Hepatocyte (in vitro differentiated cells): Measurements from ENCODE around the gene ZBTB16.

ENCODE experiments used
- EZH2 ChIP-seq: fragments of 200-600 bp; sonication (generic); IDR thresholded peaks from 2 replicates; pipeline ENCODE4 v1.6.1; 2016; ENCODE audit warnings: antibody characterized with exemption, mild to moderate bottlenecking, borderline replicate concordance
- TF ChIP-seq, protein P1 (sequence below): fragments of 200-600 bp; sonication (generic); IDR thresholded peaks from 2 replicates; pipeline ENCODE4 v1.5.1; 2016; ENCODE audit warnings: antibody characterized with exemption, mild to moderate bottlenecking; ENCODE audit not compliant: poor library complexity

DNA sequence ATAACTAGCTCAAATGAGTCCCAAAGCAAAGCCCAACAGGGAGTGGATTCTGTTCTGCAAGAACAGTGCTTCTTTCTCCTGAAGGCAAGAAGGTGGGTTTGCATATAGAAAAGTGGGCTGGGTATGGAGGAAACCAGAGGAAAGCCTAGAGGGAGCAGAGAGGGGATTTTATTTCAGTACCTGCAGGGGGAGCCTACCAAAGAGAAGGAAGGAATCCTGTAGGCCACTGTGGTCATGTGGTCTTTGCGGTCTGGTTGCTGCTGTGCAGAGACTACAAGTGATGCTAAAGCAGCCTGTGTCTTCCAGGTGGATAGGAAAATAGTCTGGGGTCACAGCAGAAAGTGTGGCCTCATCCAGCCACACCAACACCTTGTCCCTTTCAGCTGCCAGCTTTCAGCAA lies 33.2 kb upstream of the ZBTB16 start:
- TF ChIP-seq, protein P1, sequence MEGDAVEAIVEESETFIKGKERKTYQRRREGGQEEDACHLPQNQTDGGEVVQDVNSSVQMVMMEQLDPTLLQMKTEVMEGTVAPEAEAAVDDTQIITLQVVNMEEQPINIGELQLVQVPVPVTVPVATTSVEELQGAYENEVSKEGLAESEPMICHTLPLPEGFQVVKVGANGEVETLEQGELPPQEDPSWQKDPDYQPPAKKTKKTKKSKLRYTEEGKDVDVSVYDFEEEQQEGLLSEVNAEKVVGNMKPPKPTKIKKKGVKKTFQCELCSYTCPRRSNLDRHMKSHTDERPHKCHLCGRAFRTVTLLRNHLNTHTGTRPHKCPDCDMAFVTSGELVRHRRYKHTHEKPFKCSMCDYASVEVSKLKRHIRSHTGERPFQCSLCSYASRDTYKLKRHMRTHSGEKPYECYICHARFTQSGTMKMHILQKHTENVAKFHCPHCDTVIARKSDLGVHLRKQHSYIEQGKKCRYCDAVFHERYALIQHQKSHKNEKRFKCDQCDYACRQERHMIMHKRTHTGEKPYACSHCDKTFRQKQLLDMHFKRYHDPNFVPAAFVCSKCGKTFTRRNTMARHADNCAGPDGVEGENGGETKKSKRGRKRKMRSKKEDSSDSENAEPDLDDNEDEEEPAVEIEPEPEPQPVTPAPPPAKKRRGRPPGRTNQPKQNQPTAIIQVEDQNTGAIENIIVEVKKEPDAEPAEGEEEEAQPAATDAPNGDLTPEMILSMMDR = peak; percentile 15
- TF ChIP-seq EZH2 = no peak
